Measurements from ENCODE around the gene MEGF10. TPM values are rescaled to one million over a fixed set of nuclear protein-coding genes. Genes with fewer than 3 reads are reported as not detected.
A peak's percentile ranks its signal among the peaks of the same experiment; 100 is the strongest.

The MEGF10 gene
- total and polyA plus RNA-seq, 8 donors, result 0.17 to 1.7 (median 0.76) TPM

DNA sequence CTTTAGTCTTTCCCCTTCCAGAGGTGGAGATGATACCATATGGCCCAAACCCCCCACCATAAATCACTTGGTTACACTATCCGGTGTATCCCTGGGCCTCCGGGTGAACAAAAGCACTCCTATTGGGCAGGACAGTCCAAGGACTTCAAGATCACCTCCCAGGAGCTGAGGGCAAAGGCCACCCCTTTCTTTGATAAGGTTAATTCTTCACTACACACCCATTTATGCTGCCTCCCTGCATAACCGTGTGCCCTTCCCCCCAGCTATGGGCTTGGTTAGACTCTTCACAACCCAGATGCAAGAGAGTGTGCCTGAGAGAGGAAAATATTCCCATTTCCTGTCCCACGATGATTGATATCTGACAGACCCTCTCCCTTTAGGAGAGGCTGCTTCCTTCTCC lies 162.0 kb downstream of the MEGF10 start:
- no peak overlapping the region for H3K4me3 ChIP-seq
- intact Hi-C loops (cut with DNase I), result no loop called here
- H3K9me3 ChIP-seq, result no peaks in the 10 kb centered on the region
- no peaks in the 10 kb centered on the region for H3K36me3 ChIP-seq
- ATAC-seq, result no peak
- TF ChIP-seq, protein P1, sequence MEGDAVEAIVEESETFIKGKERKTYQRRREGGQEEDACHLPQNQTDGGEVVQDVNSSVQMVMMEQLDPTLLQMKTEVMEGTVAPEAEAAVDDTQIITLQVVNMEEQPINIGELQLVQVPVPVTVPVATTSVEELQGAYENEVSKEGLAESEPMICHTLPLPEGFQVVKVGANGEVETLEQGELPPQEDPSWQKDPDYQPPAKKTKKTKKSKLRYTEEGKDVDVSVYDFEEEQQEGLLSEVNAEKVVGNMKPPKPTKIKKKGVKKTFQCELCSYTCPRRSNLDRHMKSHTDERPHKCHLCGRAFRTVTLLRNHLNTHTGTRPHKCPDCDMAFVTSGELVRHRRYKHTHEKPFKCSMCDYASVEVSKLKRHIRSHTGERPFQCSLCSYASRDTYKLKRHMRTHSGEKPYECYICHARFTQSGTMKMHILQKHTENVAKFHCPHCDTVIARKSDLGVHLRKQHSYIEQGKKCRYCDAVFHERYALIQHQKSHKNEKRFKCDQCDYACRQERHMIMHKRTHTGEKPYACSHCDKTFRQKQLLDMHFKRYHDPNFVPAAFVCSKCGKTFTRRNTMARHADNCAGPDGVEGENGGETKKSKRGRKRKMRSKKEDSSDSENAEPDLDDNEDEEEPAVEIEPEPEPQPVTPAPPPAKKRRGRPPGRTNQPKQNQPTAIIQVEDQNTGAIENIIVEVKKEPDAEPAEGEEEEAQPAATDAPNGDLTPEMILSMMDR (IDR thresholded peaks at IDR 0.05), result no peak
- no peak overlapping the region for H3K27ac ChIP-seq
- H3K4me1 ChIP-seq, result no peaks in the 10 kb centered on the region
- no peak for DNase-seq
- no peaks in the 10 kb centered on the region for H3K27me3 ChIP-seq

DNA sequence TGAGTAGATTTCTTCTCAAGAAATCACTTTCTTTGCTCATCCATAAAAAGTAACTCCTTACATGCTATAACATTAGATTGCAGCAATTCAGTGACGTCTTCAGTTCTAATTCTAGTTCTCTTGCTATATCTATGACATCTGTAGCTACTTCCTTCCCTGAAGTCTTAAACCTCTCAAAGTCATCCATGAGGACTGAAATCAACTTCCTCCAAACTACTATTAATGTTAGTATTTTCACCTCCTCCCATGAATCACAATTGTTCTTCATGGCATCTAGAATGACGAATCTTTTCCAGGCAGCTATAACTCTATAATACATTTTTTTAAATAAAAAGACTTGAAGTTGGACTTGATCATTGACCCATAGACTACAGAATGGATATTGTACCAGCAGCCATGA lies 180.6 kb downstream of the MEGF10 start:
- intact Hi-C loops (cut with DNase I), result no loop called here
- DNase-seq (no peak), ATAC-seq (no peak)
- Histone ChIP-seq H3K36me3 (no peaks in the 10 kb centered on the region), H3K4me1 (no peaks in the 10 kb centered on the region), H3K27me3 (no peaks in the 10 kb centered on the region), H3K9me3 (no peaks in the 10 kb centered on the region), H3K27ac (no peak overlapping the region), H3K4me3 (no peak overlapping the region)
- TF ChIP-seq, protein P1 (IDR thresholded peaks at IDR 0.05), result no peak

DNA sequence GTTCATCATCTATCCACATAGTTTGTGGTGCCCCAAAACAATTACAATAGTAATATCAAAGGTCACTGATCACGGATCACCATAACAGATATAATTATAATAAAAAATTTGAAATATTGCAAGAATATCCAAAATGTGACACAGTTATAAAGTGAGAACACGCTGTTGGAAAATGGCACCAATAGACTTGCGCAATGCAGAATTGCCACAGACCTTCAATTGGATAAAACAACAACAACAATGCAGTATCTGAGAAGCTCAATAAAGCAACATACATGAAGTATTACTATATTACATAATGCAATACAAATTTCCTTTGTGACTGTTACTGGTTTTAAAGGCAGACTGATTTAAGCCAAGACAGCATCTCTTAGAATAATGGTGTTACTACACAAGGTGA lies 182.1 kb downstream of the MEGF10 start:
- TF ChIP-seq, protein P1 (IDR thresholded peaks at IDR 0.05), result no peak

DNA sequence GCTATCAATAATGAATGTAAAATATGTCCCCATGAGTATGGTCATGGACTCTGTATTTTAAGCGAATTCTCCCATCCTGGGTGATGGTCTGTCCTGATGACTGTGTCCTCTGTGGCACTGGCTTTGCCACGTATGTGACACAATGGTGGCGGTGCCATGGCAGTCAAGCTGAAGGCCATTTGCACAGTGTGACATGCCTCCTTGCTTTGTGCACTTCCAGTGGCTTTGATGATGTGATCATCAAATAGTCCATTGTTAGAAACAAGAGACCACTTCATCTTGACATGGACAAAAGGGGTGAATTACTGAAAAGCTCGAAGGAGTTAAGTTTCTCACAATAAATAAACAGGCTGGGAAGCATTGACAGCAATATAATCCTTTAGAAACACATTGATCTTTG lies 195.9 kb downstream of the MEGF10 start:
- H3K27me3 ChIP-seq, result peaks cover 5 to 11% of the 10 kb centered on the region in 2 donors
- intact Hi-C loops (cut with DNase I), result no loop called here
- H3K36me3 ChIP-seq, result no peaks in the 10 kb centered on the region
- DNase-seq (no peak), ATAC-seq (no peak)
- H3K9me3 ChIP-seq, result no peaks in the 10 kb centered on the region
- no peak overlapping the region for H3K27ac ChIP-seq
- no peaks in the 10 kb centered on the region for H3K4me1 ChIP-seq
- H3K4me3 ChIP-seq, result no peak overlapping the region
- TF ChIP-seq, protein P1 (IDR thresholded peaks at IDR 0.05), result no peak

More for the DNA sequence above, 182.1 kb downstream of the MEGF10 start:
- ATAC-seq (no peak), DNase-seq (no peak)
- Histone ChIP-seq H3K4me3 (no peak overlapping the region), H3K27ac (no peak overlapping the region), H3K4me1 (no peaks in the 10 kb centered on the region), H3K36me3 (no peaks in the 10 kb centered on the region), H3K9me3 (no peaks in the 10 kb centered on the region), H3K27me3 (no peaks in the 10 kb centered on the region)
- intact Hi-C loops (cut with DNase I), result no loop called here

DNA sequence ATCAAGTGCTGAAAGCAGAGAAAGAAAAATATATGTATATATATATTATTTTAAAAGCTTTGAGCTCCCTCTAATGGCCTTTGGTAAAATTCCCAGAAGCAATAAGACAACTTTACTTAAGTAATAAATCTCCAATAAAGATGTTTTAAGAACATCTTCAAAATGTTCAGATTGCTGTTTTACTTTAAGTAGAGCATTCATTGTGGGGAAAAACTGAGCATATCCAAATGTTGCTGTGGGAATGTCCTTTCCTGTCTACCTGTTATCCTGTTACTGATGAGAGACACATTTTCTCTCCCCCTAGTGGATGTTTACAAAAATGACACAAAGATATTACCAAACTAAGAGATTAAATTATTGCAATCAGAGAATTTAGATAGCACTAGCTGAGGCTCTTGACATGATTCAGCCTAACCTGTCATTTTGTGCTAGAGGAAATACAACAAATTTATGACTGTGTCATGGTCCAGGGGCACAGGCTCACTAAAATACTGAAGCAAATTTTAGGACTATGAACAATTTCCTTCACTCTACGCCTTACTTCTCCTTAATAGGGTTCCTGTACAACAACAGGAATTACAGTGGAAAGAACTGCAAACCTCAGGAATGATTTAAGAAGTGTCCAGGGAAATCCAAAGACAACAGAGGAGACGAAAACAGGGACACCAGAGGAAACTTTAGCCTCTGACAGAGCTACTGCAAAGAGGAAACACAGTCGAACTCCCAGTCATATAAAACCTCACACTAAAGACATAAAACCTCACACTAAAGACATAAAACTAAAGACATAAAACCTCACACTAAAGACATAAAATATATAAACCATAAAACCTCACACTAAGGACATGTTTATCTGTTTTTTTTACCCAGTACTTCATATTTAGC lies 202.5 kb downstream of the MEGF10 start:
- ATAC-seq (peak; percentile 61), DNase-seq (peak in 2 of 4 donors; percentile 45 to 68)
- intact Hi-C loops (cut with DNase I), result no loop called here
- Histone ChIP-seq H3K27me3 (peaks cover 10 to 11% of the 10 kb centered on the region in 2 donors), H3K27ac (no peak overlapping the region), H3K9me3 (no peaks in the 10 kb centered on the region), H3K4me1 (no peaks in the 10 kb centered on the region), H3K4me3 (no peak overlapping the region), H3K36me3 (no peaks in the 10 kb centered on the region)
- TF ChIP-seq, protein P1 (IDR thresholded peaks at IDR 0.05), result peak; percentile 49 to 85
